ENCODE results near the gene PPP1R9B.

DNA sequence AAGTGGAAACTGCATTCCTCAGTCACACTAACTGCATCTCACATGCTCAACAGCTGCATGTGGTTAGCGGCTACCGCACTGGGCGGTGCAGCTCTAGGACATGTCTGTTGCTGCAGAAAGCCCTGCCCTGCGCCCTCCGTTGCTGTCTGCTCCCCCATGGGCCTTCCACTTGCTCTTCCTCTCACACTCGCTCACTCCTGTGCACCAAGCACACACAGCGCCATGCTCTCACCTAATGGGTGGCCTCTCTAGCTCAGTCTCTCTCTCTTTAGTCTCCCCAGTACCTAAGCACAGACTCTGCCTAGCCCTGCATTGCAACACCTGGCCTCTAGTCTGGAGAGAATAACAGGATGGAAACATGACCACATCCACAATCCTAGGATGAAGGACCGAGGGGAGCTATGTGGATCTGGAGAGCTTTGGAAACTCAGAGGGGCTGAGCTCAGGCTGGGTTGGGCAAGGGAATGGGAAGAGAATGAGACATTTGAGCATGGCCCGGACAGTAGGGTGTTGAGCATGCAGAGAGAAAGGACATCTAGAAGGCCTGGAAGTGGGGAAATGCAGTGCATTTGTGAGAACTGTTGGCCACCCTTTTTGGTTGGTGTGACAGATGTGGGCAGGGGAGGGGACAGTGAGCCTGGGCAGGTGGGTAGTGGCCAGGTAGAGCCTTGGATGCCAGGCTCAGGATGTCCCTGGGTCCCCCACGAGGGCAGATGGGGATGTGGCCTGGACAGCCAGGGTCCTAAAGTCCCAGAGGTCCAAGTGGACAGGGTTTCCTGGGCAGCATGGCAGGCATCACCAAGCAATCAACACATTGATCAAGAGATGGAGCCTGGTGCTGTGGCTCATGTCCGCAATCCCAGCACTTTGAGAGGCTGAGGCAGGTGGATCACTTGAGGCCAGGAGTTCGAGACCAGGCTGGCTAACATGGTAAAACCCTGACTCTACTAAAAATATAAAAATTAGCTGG is 31.4 kb upstream of the PPP1R9B start:
- TF ChIP-seq, protein P1, sequence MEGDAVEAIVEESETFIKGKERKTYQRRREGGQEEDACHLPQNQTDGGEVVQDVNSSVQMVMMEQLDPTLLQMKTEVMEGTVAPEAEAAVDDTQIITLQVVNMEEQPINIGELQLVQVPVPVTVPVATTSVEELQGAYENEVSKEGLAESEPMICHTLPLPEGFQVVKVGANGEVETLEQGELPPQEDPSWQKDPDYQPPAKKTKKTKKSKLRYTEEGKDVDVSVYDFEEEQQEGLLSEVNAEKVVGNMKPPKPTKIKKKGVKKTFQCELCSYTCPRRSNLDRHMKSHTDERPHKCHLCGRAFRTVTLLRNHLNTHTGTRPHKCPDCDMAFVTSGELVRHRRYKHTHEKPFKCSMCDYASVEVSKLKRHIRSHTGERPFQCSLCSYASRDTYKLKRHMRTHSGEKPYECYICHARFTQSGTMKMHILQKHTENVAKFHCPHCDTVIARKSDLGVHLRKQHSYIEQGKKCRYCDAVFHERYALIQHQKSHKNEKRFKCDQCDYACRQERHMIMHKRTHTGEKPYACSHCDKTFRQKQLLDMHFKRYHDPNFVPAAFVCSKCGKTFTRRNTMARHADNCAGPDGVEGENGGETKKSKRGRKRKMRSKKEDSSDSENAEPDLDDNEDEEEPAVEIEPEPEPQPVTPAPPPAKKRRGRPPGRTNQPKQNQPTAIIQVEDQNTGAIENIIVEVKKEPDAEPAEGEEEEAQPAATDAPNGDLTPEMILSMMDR (IDR thresholded peaks at IDR 0.05), result no peak
- TF ChIP-seq EZH2 (IDR thresholded peaks at IDR 0.05; ENCODE audit: borderline replicate concordance, insufficient read depth, low read depth, low read length, poor library complexity, severe bottlenecking), result no peak
